Activated T-cell treated with anti-CD3 and anti-CD28 coated beads, Interleukin-2, amount 50 U/mL, for 72 hours (primary cell): Measurements from ENCODE around the gene ZNF563. TPM values are rescaled to one million over a fixed set of nuclear protein-coding genes. Genes with fewer than 3 reads are reported as not detected.

Experiments
- ATAC-seq, 2 donors: fragments of 150-1000 bp; cut with Tn5 transposase; replicated peaks in 1 of 2; 2 replicates each; pipeline ENCODE4 v1.10.0; 2021; ENCODE audit warnings: moderate library complexity in 2 of 2, mild to moderate bottlenecking in 1 of 2
- DNase-seq, 2 donors: peaks; one replicate each; pipeline ENCODE4 v3.0.0; 2021 to 2022; ENCODE audit warnings: mixed read lengths in 1 of 2
- H3K27ac Mint-ChIP-seq: one replicate; pipeline ENCODE4 v1.8.0; 2022; ENCODE audit warnings: mild to moderate bottlenecking, moderate library complexity, mixed read lengths
- H3K27me3 Mint-ChIP-seq: one replicate; pipeline ENCODE4 v1.8.0; 2022; ENCODE audit warnings: low read depth, mixed read lengths
- H3K36me3 Mint-ChIP-seq, 2 donors: one replicate each; pipeline ENCODE4 v1.8.0; 2022; ENCODE audit warnings: mixed read lengths in 2 of 2, mild to moderate bottlenecking in 1 of 2; ENCODE audit not compliant: insufficient read depth in 2 of 2
- H3K4me1 Mint-ChIP-seq: one replicate; pipeline ENCODE4 v1.8.0; 2022; ENCODE audit warnings: low read depth, mixed read lengths
- H3K4me3 Mint-ChIP-seq, 2 donors: one replicate each; pipeline ENCODE4 v1.8.0; 2022; ENCODE audit warnings: mild to moderate bottlenecking in 2 of 2, mixed read lengths in 2 of 2, moderate library complexity in 2 of 2
- H3K9me3 Mint-ChIP-seq, 2 donors: one replicate each; pipeline ENCODE4 v1.8.0; 2022; ENCODE audit warnings: mixed read lengths in 2 of 2
- total RNA-seq, 2 donors: library from RNA; stranded (reverse); gene quantifications; one replicate each; pipeline ENCODE4 v1.2.3, GENCODE V29; 2022

The ZNF563 gene
- total RNA-seq, 2 donors from 2014 or later = 8.2 to 13.1 TPM

- no peaks in the 10 kb centered on the region for H3K27me3 Mint-ChIP-seq
- peaks cover 29% of the 10 kb centered on the region for H3K4me1 Mint-ChIP-seq
- ATAC-seq = no peak
- peaks cover 0 to 2% of the 10 kb centered on the region in 2 donors for H3K9me3 Mint-ChIP-seq
- no peak for DNase-seq
- no peak overlapping the region for H3K4me3 Mint-ChIP-seq
- H3K36me3 Mint-ChIP-seq = peaks cover 10 to 28% of the 10 kb centered on the region in 2 donors
- no peak overlapping the region for H3K27ac Mint-ChIP-seq
Measured at GRCh38 chr19:12284631-12285030, 48.8 kb downstream of the ZNF563 start.

GRCh38 chr19:12284226-12284625, 49.2 kb downstream of the ZNF563 start:
- DNase-seq = no peak
- Mint-ChIP-seq H3K27ac (no peak overlapping the region), H3K27me3 (no peaks in the 10 kb centered on the region), H3K36me3 (peaks cover 8 to 29% of the 10 kb centered on the region in 2 donors), H3K4me3 (no peak overlapping the region), H3K4me1 (peaks cover 29% of the 10 kb centered on the region), H3K9me3 (peaks cover 0 to 2% of the 10 kb centered on the region in 2 donors)
- ATAC-seq = no peak

GRCh38 chr19:12278713-12279112, 54.7 kb downstream of the ZNF563 start:
- Mint-ChIP-seq H3K4me3 (no peak overlapping the region), H3K27me3 (no peaks in the 10 kb centered on the region), H3K4me1 (peaks cover 17% of the 10 kb centered on the region), H3K36me3 (peaks cover 38 to 53% of the 10 kb centered on the region in 2 donors), H3K9me3 (peaks cover 20 to 26% of the 10 kb centered on the region in 2 donors), H3K27ac (no peak overlapping the region)
- ATAC-seq = no peak
- DNase-seq = no peak

GRCh38 chr19:12272980-12273901, 60.2 kb downstream of the ZNF563 start:
- H3K9me3 Mint-ChIP-seq = peaks cover 39 to 46% of the 10 kb centered on the region in 2 donors
- ATAC-seq (no peak), DNase-seq (no peak)
- no peak overlapping the region for H3K4me3 Mint-ChIP-seq
- H3K36me3 Mint-ChIP-seq = peaks cover 62 to 70% of the 10 kb centered on the region in 2 donors
- H3K27me3 Mint-ChIP-seq = no peaks in the 10 kb centered on the region
- H3K4me1 Mint-ChIP-seq = peaks cover 1% of the 10 kb centered on the region
- H3K27ac Mint-ChIP-seq = peak overlapping the region; percentile 60

- H3K9me3 Mint-ChIP-seq = peaks cover 38 to 45% of the 10 kb centered on the region in 2 donors
- no peaks in the 10 kb centered on the region for H3K4me1 Mint-ChIP-seq
- DNase-seq (no peak), ATAC-seq (no peak)
- no peak overlapping the region for H3K27ac Mint-ChIP-seq
- H3K4me3 Mint-ChIP-seq = no peak overlapping the region
- no peaks in the 10 kb centered on the region for H3K27me3 Mint-ChIP-seq
- peaks cover 59 to 68% of the 10 kb centered on the region in 2 donors for H3K36me3 Mint-ChIP-seq
Measured at GRCh38 chr19:12272386-12272785, 61.0 kb downstream of the ZNF563 start.

- ATAC-seq = no peak
Measured at GRCh38 chr19:12270854-12271253, 62.6 kb downstream of the ZNF563 start.

More at GRCh38 chr19:12270854-12271253, 62.6 kb downstream of the ZNF563 start:
- no peaks in the 10 kb centered on the region for H3K27me3 Mint-ChIP-seq
- peaks cover 28 to 39% of the 10 kb centered on the region in 2 donors for H3K9me3 Mint-ChIP-seq
- peaks cover 49 to 54% of the 10 kb centered on the region in 2 donors for H3K36me3 Mint-ChIP-seq
- DNase-seq = no peak
- no peak overlapping the region for H3K27ac Mint-ChIP-seq
- H3K4me3 Mint-ChIP-seq = no peak overlapping the region
- no peaks in the 10 kb centered on the region for H3K4me1 Mint-ChIP-seq

Other genes starting within 250 kb of the ZNF563 start
- gene ZNF20, start 193.3 kb downstream of the ZNF563 start, total RNA-seq = 1 to 10 TPM; 2.7 to 3.4 TPM
- 1 to 10 TPM; 3.2 to 4.9 TPM for gene ZNF625, start 176.9 kb downstream of the ZNF563 start, total RNA-seq
- 10 to 100 TPM; 17.0 to 19.8 TPM for gene ZNF136, start 170.5 kb downstream of the ZNF563 start, total RNA-seq
- 10 to 100 TPM; 10.8 to 11.8 TPM for gene ZNF44, start 38.8 kb downstream of the ZNF563 start, total RNA-seq
- gene ZNF442, start 32.0 kb upstream of the ZNF563 start, total RNA-seq = 1 to 10 TPM; 2.0 to 3.1 TPM
- 1 to 10 TPM; 2.3 to 3.4 TPM for gene ZNF799, start 67.6 kb upstream of the ZNF563 start, total RNA-seq
- gene ZNF443, start 107.4 kb upstream of the ZNF563 start, total RNA-seq = 1 to 10 TPM; 4.3 to 4.8 TPM
- 1 to 10 TPM; 3.6 to 4.8 TPM for gene ZNF709, start 151.2 kb upstream of the ZNF563 start, total RNA-seq
- 1 to 10 TPM; 6.9 to 9.0 TPM for gene ZNF564, start 217.8 kb upstream of the ZNF563 start, total RNA-seq